ENCODE results near the gene TGFB3. TPM values are rescaled to one million over a fixed set of nuclear protein-coding genes. Genes with fewer than 3 reads are reported as not detected.

TGFB3 gene
- total and polyA plus RNA-seq, 9 of the 15 experiments (the other 6 are each of a cell fraction or from before 2014, with no cell fraction given): 0.39 to 2.0 (median 1.0) TPM

- peak; percentile 27; the same call in 1 of the 2 replicates for TF ChIP-seq USF1 (CRISPR knock-in tag; IDR thresholded peaks at IDR 0.05)
Observed at GRCh38 chr14:75979648-75980565, 1.9 kb downstream of the TGFB3 start (continued).

- Histone ChIP-seq H3K27ac (ENCODE audit: extremely low read depth, low read depth, low read length) (no peak overlapping the region), H3K9me1 (ENCODE audit: control insufficient read depth, insufficient read depth, low read length) (no peaks in the 10 kb centered on the region), H3K9ac (ENCODE audit: insufficient read depth in 1 of 2, low read depth in 2 of 2, low read length in 2 of 2) (no peak overlapping the region), H2AFZ (ENCODE audit: low read depth, low read length) (no peak overlapping the region), H3K9me3 (replicated peaks; ENCODE audit: control insufficient read depth, insufficient read depth, low read depth, low read length) (no peaks in the 10 kb centered on the region), H3K79me2 (ENCODE audit: control insufficient read depth, insufficient read depth, low read length) (no peaks in the 10 kb centered on the region), H3K27me3 (ENCODE audit: control insufficient read depth in 2 of 2, insufficient read depth in 2 of 2, low read length in 2 of 2) (no peaks in the 10 kb centered on the region), H4K20me1 (replicated peaks; ENCODE audit: control insufficient read depth, insufficient read depth, low read length) (no peaks in the 10 kb centered on the region), H3K36me3 (ENCODE audit: control insufficient read depth, insufficient read depth, low read length) (no peaks in the 10 kb centered on the region), H3K4me1 (replicated peaks in 1 of 2; ENCODE audit: control insufficient read depth in 2 of 2, insufficient read depth in 2 of 2, low read length in 2 of 2) (peaks cover 0 to 22% of the 10 kb centered on the region in 2 experiments; a peak in 3 of 5 replicates), H3K4me3 (no peak overlapping the region), H3K4me2 (ENCODE audit: insufficient read depth, low read length) (no peak overlapping the region)
- CTCF ChIA-PET (ENCODE audit: low intra/inter-chr PET ratio): interaction anchor here (1.1 to 4.5 kb wide), 2 partner anchors 267 to 270 kb away, joined by 3 to 45 read pairs; no protein-coding TSS in a partner anchor
- intact Hi-C loops (cut with micrococcal nuclease): no loop called here
- DNase-seq (ENCODE audit: extremely low read depth in 1 of 4, low spot score in 3 of 4): peak; percentile 17 to 27 (median 23)
- 74% methylated on average over 9 of the region's 14 CpGs for WGBS (ENCODE audit: insufficient coverage, low coverage, missing lambda C conversion rate)
- in situ Hi-C loops (cut with MboI): loop anchor here (10.0 kb wide), 1 partner anchor 174 kb away; no protein-coding TSS in a partner anchor
- FAIRE-seq: no peak
- BruUV-seq (replicated peaks): no TSS peak
- POLR2A ChIA-PET: interaction anchor here (1.7 kb wide), 1 partner anchor 271 kb away, joined by 3 read pairs; no protein-coding TSS in a partner anchor
- ATAC-seq: no peak
- TF ChIP-seq RAD21 (CRISPR knock-in tag; conservative IDR thresholded peaks at IDR 0.05 in 1 of 2, IDR thresholded peaks at IDR 0.05 in 1 of 2) (peak; percentile 41 to 67), NR0B1 (IDR thresholded peaks at IDR 0.05; ENCODE audit: partially characterized antibody) (no peak), ARID2 (IDR thresholded peaks at IDR 0.05) (peak; percentile 46; the same call in 1 of the 2 replicates), REST (IDR thresholded peaks at IDR 0.05; ENCODE audit: borderline replicate concordance) (peak; percentile 58; the same call in 1 of the 2 replicates), REST (CRISPR knock-in tag; IDR thresholded peaks at IDR 0.05; ENCODE audit: low read depth) (no peak), ZNF668 (CRISPR knock-in tag; IDR thresholded peaks at IDR 0.05) (no peak)
Observed at GRCh38 chr14:75979071-75979571, 2.7 kb downstream of the TGFB3 start.

All from K562 (cell line).